Measurements from ENCODE around the gene ARID3C. TPM values are rescaled to one million over a fixed set of nuclear protein-coding genes. Genes with fewer than 3 reads are reported as not detected.
A peak's percentile ranks its signal among the peaks of the same experiment; 100 is the strongest.

Gene ARID3C
- total and polyA plus RNA-seq, 10 of the 15 experiments (the other 5 are each of a cell fraction or from before 2014, with no cell fraction given): not detected

DNA sequence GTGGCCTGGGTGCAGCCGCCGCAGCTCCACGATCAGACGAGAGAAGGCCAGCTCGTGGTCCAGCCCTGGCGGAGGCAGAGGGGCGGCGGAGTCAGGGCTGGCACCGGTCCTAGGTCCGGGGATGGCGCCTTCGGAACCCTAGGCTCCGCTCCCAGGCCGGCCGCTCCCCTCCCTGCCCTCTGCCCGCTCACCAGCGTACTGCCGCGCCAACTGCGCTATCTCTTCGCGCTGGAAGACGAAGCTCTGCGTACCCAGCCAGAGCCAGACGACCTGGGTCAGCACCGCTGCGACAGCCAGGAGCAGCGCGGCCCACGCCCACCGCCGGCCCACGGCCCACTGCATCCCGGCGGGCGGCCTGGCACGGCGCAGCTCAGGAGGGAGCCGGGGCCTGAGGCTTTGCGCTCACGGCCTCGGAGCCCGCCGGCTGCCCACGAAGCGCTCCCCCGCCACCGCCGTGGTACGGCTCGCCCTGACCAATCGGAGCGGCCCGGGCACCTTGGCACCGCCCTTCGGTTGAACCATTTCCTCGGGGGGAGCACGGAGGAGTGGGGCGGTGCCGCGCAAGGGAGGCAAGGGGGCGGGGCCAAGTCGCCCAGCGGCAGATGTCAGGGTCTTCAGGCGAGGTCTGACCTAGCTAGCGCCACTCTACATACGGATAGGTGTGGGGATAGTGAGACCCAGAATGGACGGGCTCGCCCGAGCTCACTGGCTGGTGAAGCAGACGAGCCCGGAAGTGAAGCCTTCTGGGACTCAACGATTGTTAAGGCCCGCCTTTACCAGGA is 8.7 kb upstream of the ARID3C start, which contains the start of gene SIGMAR1 (continued):
- TF ChIP-seq BRCA1 (IDR thresholded peaks at IDR 0.05; ENCODE audit: low read depth, low read length) (no peak), SP1 (IDR thresholded peaks at IDR 0.05; ENCODE audit: low read depth, low read length) (peak; percentile 88), ZZZ3 (IDR thresholded peaks at IDR 0.05; ENCODE audit: control insufficient read depth, insufficient read length, low read depth) (no peak), KDM1A (IDR thresholded peaks at IDR 0.05; ENCODE audit: borderline replicate concordance) (no peak), PAX8 (IDR thresholded peaks at IDR 0.05) (no peak), STAT3 (IDR thresholded peaks at IDR 0.05; ENCODE audit: low read depth, low read length) (no peak), NRF1 (conservative IDR thresholded peaks at IDR 0.05; ENCODE audit: low read depth, low read length) (no peak), SIX5 (IDR thresholded peaks at IDR 0.05; ENCODE audit: low read depth, low read length, severe bottlenecking) (peak; percentile 25), POLR2AphosphoS5 (IDR thresholded peaks at IDR 0.05; ENCODE audit: low read length) (peak; percentile 65; the same call in 1 of the 2 replicates), ZNF24 (IDR thresholded peaks at IDR 0.05) (0 out of 2 replicates have a peak, but pooled peaks have one; percentile 33), DPF2 (IDR thresholded peaks at IDR 0.05) (peak; percentile 70), BHLHE40 (IDR thresholded peaks at IDR 0.05; ENCODE audit: borderline replicate concordance in 1 of 2, low read depth in 2 of 2, low read length in 1 of 2) (peak; percentile 93 to 95), RB1 (IDR thresholded peaks at IDR 0.05; ENCODE audit: borderline replicate concordance) (no peak), GABPA (IDR thresholded peaks at IDR 0.05; ENCODE audit: low read depth) (no peak), FOS (IDR thresholded peaks at IDR 0.05; ENCODE audit: borderline replicate concordance, extremely low read depth, insufficient read length) (no peak), SUPT20H (IDR thresholded peaks at IDR 0.05; ENCODE audit: borderline replicate concordance, control insufficient read depth, low read depth, low read length) (no peak), SIN3A (IDR thresholded peaks at IDR 0.05; ENCODE audit: low read depth, low read length) (no peak; the same call in 1 of the 2 replicates), SMC3 (IDR thresholded peaks at IDR 0.05; ENCODE audit: borderline replicate concordance, low read length) (no peak), NBN (IDR thresholded peaks at IDR 0.05) (peak; percentile 39; the same call in 1 of the 2 replicates), NFYB (IDR thresholded peaks at IDR 0.05; ENCODE audit: insufficient read depth, low read depth, low read length) (peak; percentile 83; the same call in 1 of the 2 replicates), NR2C2 (IDR thresholded peaks at IDR 0.05; ENCODE audit: borderline replicate concordance, control insufficient read depth, insufficient read length, low read depth) (no peak), FOXK2 (IDR thresholded peaks at IDR 0.05) (peak; percentile 96), WRNIP1 (IDR thresholded peaks at IDR 0.05; ENCODE audit: borderline replicate concordance, low read depth, low read length) (no peak), MTA2 (IDR thresholded peaks at IDR 0.05; ENCODE audit: low read depth) (no peak), ZBED1 (IDR thresholded peaks at IDR 0.05; ENCODE audit: borderline replicate concordance) (no peak), NFXL1 (IDR thresholded peaks at IDR 0.05; ENCODE audit: borderline replicate concordance) (peak; percentile 61; the same call in 1 of the 2 replicates)
- TF ChIP-seq, protein P1, sequence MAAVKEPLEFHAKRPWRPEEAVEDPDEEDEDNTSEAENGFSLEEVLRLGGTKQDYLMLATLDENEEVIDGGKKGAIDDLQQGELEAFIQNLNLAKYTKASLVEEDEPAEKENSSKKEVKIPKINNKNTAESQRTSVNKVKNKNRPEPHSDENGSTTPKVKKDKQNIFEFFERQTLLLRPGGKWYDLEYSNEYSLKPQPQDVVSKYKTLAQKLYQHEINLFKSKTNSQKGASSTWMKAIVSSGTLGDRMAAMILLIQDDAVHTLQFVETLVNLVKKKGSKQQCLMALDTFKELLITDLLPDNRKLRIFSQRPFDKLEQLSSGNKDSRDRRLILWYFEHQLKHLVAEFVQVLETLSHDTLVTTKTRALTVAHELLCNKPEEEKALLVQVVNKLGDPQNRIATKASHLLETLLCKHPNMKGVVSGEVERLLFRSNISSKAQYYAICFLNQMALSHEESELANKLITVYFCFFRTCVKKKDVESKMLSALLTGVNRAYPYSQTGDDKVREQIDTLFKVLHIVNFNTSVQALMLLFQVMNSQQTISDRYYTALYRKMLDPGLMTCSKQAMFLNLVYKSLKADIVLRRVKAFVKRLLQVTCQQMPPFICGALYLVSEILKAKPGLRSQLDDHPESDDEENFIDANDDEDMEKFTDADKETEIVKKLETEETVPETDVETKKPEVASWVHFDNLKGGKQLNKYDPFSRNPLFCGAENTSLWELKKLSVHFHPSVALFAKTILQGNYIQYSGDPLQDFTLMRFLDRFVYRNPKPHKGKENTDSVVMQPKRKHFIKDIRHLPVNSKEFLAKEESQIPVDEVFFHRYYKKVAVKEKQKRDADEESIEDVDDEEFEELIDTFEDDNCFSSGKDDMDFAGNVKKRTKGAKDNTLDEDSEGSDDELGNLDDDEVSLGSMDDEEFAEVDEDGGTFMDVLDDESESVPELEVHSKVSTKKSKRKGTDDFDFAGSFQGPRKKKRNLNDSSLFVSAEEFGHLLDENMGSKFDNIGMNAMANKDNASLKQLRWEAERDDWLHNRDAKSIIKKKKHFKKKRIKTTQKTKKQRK (IDR thresholded peaks at IDR 0.05; ENCODE audit: low read depth, low read length): no peak
- TF ChIP-seq, protein P2, sequence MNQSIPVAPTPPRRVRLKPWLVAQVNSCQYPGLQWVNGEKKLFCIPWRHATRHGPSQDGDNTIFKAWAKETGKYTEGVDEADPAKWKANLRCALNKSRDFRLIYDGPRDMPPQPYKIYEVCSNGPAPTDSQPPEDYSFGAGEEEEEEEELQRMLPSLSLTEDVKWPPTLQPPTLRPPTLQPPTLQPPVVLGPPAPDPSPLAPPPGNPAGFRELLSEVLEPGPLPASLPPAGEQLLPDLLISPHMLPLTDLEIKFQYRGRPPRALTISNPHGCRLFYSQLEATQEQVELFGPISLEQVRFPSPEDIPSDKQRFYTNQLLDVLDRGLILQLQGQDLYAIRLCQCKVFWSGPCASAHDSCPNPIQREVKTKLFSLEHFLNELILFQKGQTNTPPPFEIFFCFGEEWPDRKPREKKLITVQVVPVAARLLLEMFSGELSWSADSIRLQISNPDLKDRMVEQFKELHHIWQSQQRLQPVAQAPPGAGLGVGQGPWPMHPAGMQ (IDR thresholded peaks at IDR 0.05; ENCODE audit: borderline replicate concordance): no peak
